Measurements from ENCODE around the gene PCED1B. TPM values are rescaled to one million over a fixed set of nuclear protein-coding genes. Genes with fewer than 3 reads are reported as not detected.
"Not testable (repeated sequence)": the region's sequence is repeated elsewhere in the genome, so short reads cannot be mapped to it uniquely, and the experiment has no call there.

Gene PCED1B
- total RNA-seq, 2 donors from 2014 or later = 2.3 to 14.2 TPM

- no peak overlapping the region for H3K27ac ChIP-seq
- ATAC-seq = no peak
- H3K36me3 ChIP-seq (replicated peaks in 1 of 2; ENCODE audit: insufficient read depth in 1 of 2, low read depth in 2 of 2) = no peaks in the 10 kb centered on the region
- H3K4me3 ChIP-seq = no peak overlapping the region
- intact Hi-C loops (cut with DNase I) = no loop called here
- no peaks in the 10 kb centered on the region for H3K4me1 ChIP-seq
- H3K27me3 ChIP-seq = no peaks in the 10 kb centered on the region
- 86 to 88% methylated on average over 7 of the region's 7 CpGs for WGBS, 2 donors
- DNase-seq = no peak
- TF ChIP-seq CTCF (IDR thresholded peaks at IDR 0.05) = no peak
- TF ChIP-seq POLR2A (IDR thresholded peaks at IDR 0.05) = no peak
- no peaks in the 10 kb centered on the region for H3K9me3 ChIP-seq
Observed at GRCh38 chr12:47214771-47215170, 135.3 kb downstream of the PCED1B start.

GRCh38 chr12:47216150-47216677 is 136.8 kb downstream of the PCED1B start:
- Histone ChIP-seq H3K36me3 (replicated peaks in 1 of 2; ENCODE audit: insufficient read depth in 1 of 2, low read depth in 2 of 2) (no peaks in the 10 kb centered on the region), H3K27me3 (no peaks in the 10 kb centered on the region), H3K9me3 (no peaks in the 10 kb centered on the region), H3K27ac (peak overlapping the region in 1 of 4 donors; percentile 62), H3K4me1 (no peaks in the 10 kb centered on the region), H3K4me3 (no peak overlapping the region)
- no peak for TF ChIP-seq POLR2A (IDR thresholded peaks at IDR 0.05)
- no peak for TF ChIP-seq CTCF (IDR thresholded peaks at IDR 0.05)
- 72 to 95% methylated on average over 8 of the region's 8 CpGs for WGBS, 2 donors
- ATAC-seq = no peak
- intact Hi-C loops (cut with DNase I) = no loop called here
- peak in 1 of 4 donors; percentile 61 for DNase-seq

DNA sequence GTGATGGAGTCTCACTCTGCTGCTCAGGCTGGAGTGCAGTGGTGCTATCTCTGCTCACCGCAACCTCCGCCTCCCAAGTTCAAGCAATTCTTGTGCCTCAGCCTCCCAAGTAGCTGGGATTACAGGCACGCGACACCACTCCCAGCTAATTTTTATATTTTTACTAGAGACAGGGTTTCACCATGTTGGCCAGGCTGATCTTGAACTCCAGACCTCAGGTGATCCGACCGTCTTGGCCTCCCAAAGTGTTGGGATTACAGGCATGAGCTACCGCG is 138.1 kb downstream of the PCED1B start:
- H3K27ac ChIP-seq; H3K4me3 ChIP-seq; H3K27me3 ChIP-seq; H3K9me3 ChIP-seq; ATAC-seq; H3K4me1 ChIP-seq; H3K36me3 ChIP-seq (replicated peaks in 1 of 2; ENCODE audit: insufficient read depth in 1 of 2, low read depth in 2 of 2); intact Hi-C loops (cut with DNase I); DNase-seq: not testable (repeated sequence)
- 95 to 97% methylated on average over 8 of the region's 8 CpGs for WGBS, 2 donors

DNA sequence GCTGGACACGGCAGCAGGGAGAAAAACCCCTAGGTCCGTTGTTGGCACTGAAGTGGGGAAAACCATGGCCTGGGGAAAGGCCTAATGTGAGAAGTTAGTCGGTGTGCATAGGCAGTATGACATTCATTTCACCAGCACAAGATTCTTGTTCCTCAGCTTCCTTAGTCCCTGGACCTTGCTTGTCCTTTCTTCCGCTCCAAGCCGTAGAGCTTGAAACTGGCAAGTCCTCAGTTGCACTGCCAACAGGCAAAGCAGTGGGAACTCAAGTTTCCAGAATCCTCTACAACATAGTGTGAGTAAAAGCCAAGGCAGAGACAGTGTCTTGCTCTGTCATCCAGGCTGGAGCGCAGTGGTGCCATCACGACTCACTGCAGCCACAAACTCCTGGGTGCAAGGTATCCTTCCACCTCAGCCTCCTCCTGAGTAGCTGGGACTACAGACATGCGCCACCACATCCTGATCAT is 138.8 kb downstream of the PCED1B start:
- Histone ChIP-seq H3K27me3 (no peaks in the 10 kb centered on the region), H3K36me3 (replicated peaks in 1 of 2; ENCODE audit: insufficient read depth in 1 of 2, low read depth in 2 of 2) (no peaks in the 10 kb centered on the region), H3K4me1 (peaks cover 15% of the 10 kb centered on the region), H3K4me3 (no peak overlapping the region), H3K27ac (no peak overlapping the region), H3K9me3 (no peaks in the 10 kb centered on the region)
- 90 to 92% methylated on average over 8 of the region's 8 CpGs for WGBS, 2 donors
- ATAC-seq = no peak
- TF ChIP-seq POLR2A (IDR thresholded peaks at IDR 0.05) (no peak), CTCF (IDR thresholded peaks at IDR 0.05) (no peak)
- DNase-seq = no peak
- intact Hi-C loops (cut with DNase I) = no loop called here

- peak in 2 of 4 donors; percentile 30 to 31 for DNase-seq
- Histone ChIP-seq H3K4me3 (no peak overlapping the region), H3K4me1 (peaks cover 25% of the 10 kb centered on the region), H3K36me3 (replicated peaks in 1 of 2; ENCODE audit: insufficient read depth in 1 of 2, low read depth in 2 of 2) (no peaks in the 10 kb centered on the region), H3K27ac (peak overlapping the region in 1 of 4 donors; percentile 43), H3K9me3 (no peaks in the 10 kb centered on the region), H3K27me3 (no peaks in the 10 kb centered on the region)
- 47 to 67% methylated on average over 3 of the region's 3 CpGs for WGBS, 2 donors
- peak; percentile 57 for ATAC-seq
- TF ChIP-seq POLR2A (IDR thresholded peaks at IDR 0.05) (no peak), CTCF (IDR thresholded peaks at IDR 0.05) (no peak)
- intact Hi-C loops (cut with DNase I) = no loop called here
Observed at GRCh38 chr12:47219243-47219642, 139.8 kb downstream of the PCED1B start.
